Stimulated activated CD4-positive, alpha-beta T cell treated with anti-CD3 and anti-CD28 coated beads, TNF-alpha, amount 100 ng/mL, for 4 hours (primary cell): ENCODE results near the gene CMPK1.

Source experiments
- DNase-seq, 3 experiments: peaks; one replicate each; pipeline ENCODE4 v3.0.0-alpha.2; 2020; ENCODE audit warnings: low read depth in 3 of 3

The CMPK1 gene

GRCh38 chr1:47424336-47424982, 90.9 kb downstream of the CMPK1 start:
- no peak for DNase-seq
